Measurements from ENCODE around the gene LIF. TPM values are rescaled to one million over a fixed set of nuclear protein-coding genes. Genes with fewer than 3 reads are reported as not detected.

The LIF gene
- total and polyA plus RNA-seq, 4 donors = 0.08 to 0.10 (median 0.09) TPM; not detected in 1

DNA sequence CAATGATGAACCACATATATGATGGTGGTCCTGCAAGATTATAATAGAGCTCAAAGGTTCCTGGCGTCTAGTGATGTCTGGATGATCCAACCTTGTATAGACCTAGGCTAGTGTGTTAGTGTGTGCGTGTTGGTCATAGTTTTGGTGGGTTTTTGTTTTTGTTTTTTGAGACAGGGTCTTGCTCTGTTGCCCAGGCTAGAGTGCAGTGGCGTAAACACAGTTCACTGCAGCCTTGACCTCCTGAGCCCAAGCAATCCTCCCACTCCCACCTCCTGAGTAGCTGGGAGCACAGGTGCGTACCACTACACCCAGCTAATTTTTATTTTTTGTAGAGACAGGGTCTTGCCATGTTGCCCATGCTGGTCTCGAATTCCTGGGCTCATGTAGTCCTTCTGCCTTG lies 33.4 kb upstream of the LIF start:
- Histone ChIP-seq H3K27ac (ENCODE audit: low read depth in 1 of 2, low read length in 2 of 2) (no peak overlapping the region), H3K9ac (ENCODE audit: low read depth in 1 of 2, low read length in 2 of 2) (no peak overlapping the region), H3K4me3 (ENCODE audit: low read depth in 1 of 3, low read length in 3 of 3) (no peak overlapping the region), H3K4me1 (ENCODE audit: control insufficient read depth in 4 of 4, insufficient read depth in 4 of 4, low read length in 3 of 4) (peaks cover 0 to 6% (median 2%) of the 10 kb centered on the region in 4 donors), H3K27me3 (ENCODE audit: control insufficient read depth in 4 of 4, insufficient read depth in 4 of 4, low read length in 3 of 4) (no peaks in the 10 kb centered on the region), H3K36me3 (ENCODE audit: control insufficient read depth in 4 of 4, insufficient read depth in 3 of 4, low read depth in 1 of 4, low read length in 3 of 4) (peaks cover 0 to 2% (median 0%) of the 10 kb centered on the region in 4 donors), H3K9me3 (ENCODE audit: control insufficient read depth in 4 of 4, low read length in 3 of 4) (no peaks in the 10 kb centered on the region)
- TF ChIP-seq TAF1 (conservative IDR thresholded peaks at IDR 0.05) (no peak), GABPA (IDR thresholded peaks at IDR 0.05 in 1 of 2, conservative IDR thresholded peaks at IDR 0.05 in 1 of 2) (no peak), YY1 (IDR thresholded peaks at IDR 0.05) (no peak), RXRA (IDR thresholded peaks at IDR 0.05) (no peak)
- TF ChIP-seq, protein P1, sequence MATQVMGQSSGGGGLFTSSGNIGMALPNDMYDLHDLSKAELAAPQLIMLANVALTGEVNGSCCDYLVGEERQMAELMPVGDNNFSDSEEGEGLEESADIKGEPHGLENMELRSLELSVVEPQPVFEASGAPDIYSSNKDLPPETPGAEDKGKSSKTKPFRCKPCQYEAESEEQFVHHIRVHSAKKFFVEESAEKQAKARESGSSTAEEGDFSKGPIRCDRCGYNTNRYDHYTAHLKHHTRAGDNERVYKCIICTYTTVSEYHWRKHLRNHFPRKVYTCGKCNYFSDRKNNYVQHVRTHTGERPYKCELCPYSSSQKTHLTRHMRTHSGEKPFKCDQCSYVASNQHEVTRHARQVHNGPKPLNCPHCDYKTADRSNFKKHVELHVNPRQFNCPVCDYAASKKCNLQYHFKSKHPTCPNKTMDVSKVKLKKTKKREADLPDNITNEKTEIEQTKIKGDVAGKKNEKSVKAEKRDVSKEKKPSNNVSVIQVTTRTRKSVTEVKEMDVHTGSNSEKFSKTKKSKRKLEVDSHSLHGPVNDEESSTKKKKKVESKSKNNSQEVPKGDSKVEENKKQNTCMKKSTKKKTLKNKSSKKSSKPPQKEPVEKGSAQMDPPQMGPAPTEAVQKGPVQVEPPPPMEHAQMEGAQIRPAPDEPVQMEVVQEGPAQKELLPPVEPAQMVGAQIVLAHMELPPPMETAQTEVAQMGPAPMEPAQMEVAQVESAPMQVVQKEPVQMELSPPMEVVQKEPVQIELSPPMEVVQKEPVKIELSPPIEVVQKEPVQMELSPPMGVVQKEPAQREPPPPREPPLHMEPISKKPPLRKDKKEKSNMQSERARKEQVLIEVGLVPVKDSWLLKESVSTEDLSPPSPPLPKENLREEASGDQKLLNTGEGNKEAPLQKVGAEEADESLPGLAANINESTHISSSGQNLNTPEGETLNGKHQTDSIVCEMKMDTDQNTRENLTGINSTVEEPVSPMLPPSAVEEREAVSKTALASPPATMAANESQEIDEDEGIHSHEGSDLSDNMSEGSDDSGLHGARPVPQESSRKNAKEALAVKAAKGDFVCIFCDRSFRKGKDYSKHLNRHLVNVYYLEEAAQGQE (IDR thresholded peaks at IDR 0.05) = no peak
- TF ChIP-seq, protein P2, sequence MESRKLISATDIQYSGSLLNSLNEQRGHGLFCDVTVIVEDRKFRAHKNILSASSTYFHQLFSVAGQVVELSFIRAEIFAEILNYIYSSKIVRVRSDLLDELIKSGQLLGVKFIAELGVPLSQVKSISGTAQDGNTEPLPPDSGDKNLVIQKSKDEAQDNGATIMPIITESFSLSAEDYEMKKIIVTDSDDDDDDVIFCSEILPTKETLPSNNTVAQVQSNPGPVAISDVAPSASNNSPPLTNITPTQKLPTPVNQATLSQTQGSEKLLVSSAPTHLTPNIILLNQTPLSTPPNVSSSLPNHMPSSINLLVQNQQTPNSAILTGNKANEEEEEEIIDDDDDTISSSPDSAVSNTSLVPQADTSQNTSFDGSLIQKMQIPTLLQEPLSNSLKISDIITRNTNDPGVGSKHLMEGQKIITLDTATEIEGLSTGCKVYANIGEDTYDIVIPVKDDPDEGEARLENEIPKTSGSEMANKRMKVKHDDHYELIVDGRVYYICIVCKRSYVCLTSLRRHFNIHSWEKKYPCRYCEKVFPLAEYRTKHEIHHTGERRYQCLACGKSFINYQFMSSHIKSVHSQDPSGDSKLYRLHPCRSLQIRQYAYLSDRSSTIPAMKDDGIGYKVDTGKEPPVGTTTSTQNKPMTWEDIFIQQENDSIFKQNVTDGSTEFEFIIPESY (IDR thresholded peaks at IDR 0.05) = no peak
- TF ChIP-seq, protein P3, sequence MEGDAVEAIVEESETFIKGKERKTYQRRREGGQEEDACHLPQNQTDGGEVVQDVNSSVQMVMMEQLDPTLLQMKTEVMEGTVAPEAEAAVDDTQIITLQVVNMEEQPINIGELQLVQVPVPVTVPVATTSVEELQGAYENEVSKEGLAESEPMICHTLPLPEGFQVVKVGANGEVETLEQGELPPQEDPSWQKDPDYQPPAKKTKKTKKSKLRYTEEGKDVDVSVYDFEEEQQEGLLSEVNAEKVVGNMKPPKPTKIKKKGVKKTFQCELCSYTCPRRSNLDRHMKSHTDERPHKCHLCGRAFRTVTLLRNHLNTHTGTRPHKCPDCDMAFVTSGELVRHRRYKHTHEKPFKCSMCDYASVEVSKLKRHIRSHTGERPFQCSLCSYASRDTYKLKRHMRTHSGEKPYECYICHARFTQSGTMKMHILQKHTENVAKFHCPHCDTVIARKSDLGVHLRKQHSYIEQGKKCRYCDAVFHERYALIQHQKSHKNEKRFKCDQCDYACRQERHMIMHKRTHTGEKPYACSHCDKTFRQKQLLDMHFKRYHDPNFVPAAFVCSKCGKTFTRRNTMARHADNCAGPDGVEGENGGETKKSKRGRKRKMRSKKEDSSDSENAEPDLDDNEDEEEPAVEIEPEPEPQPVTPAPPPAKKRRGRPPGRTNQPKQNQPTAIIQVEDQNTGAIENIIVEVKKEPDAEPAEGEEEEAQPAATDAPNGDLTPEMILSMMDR (IDR thresholded peaks at IDR 0.05; ENCODE audit: low read depth, low read length, missing input control) = no peak
- DNase-seq (ENCODE audit: low spot score) = no peak
- 95% methylated on average over 5 of the region's 5 CpGs for WGBS

DNA sequence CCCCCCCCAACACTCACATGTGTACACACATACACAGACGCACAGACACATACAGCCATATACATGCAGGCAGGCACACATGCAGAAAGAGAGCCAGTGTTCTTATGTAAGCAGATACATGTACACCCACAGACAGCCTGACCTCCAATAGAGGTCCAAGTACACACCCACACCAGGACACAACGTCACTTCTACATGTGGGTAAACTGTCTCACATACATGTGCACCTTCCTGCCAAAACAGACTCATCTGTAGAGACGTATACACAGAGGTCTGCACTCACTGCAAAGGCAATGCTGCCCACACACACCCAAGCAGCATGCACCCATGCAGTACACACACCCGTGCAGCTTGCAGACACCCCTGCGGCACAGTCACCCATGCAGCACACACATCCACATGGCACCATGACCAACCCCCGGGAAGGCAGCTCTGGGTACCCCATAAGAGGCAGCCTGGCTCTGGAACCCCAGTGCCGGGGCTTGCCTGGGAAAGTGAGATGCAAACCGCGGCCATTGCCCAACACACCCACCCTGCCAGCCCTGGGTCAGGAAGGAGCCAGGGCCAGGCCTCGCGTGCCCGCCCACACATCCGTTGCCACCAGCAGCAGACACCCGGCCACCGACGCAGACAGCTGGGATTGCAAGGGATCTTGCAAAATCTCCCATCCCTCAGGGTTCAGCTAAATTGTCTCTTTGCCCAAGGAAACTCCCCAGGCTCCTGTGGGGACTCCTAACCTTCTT lies 32.7 kb upstream of the LIF start:
- no peaks in the 10 kb centered on the region for H3K27me3 ChIP-seq (ENCODE audit: control insufficient read depth in 4 of 4, insufficient read depth in 4 of 4, low read length in 3 of 4)
- 59% methylated on average over 16 of the region's 16 CpGs for WGBS
- peaks cover 0 to 6% (median 2%) of the 10 kb centered on the region in 4 donors for H3K4me1 ChIP-seq (ENCODE audit: control insufficient read depth in 4 of 4, insufficient read depth in 4 of 4, low read length in 3 of 4)
- no peaks in the 10 kb centered on the region for H3K36me3 ChIP-seq (ENCODE audit: control insufficient read depth in 4 of 4, insufficient read depth in 3 of 4, low read depth in 1 of 4, low read length in 3 of 4)
- DNase-seq (ENCODE audit: low spot score) = no peak
- H3K9ac ChIP-seq (ENCODE audit: low read depth in 1 of 2, low read length in 2 of 2) = no peak overlapping the region
- H3K9me3 ChIP-seq (ENCODE audit: control insufficient read depth in 4 of 4, low read length in 3 of 4) = no peaks in the 10 kb centered on the region
- no peak overlapping the region for H3K27ac ChIP-seq (ENCODE audit: low read depth in 1 of 2, low read length in 2 of 2)
- H3K4me3 ChIP-seq (ENCODE audit: low read depth in 1 of 3, low read length in 3 of 3) = no peak overlapping the region
- TF ChIP-seq FOXA1 (IDR thresholded peaks at IDR 0.05) (no peak), TAF1 (conservative IDR thresholded peaks at IDR 0.05) (no peak), SP1 (IDR thresholded peaks at IDR 0.05) (no peak), HNF4G (IDR thresholded peaks at IDR 0.05) (no peak), JUND (IDR thresholded peaks at IDR 0.05) (no peak), EGR1 (IDR thresholded peaks at IDR 0.05; ENCODE audit: low read depth in 2 of 2) (no peak), HNF4A (conservative IDR thresholded peaks at IDR 0.05) (no peak)
- TF ChIP-seq, protein P2 (IDR thresholded peaks at IDR 0.05) = no peak
- TF ChIP-seq, protein P3 (IDR thresholded peaks at IDR 0.05; ENCODE audit: low read depth, low read length, missing input control) = no peak
- TF ChIP-seq, protein P4, sequence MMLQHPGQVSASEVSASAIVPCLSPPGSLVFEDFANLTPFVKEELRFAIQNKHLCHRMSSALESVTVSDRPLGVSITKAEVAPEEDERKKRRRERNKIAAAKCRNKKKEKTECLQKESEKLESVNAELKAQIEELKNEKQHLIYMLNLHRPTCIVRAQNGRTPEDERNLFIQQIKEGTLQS (IDR thresholded peaks at IDR 0.05) = no peak
- TF ChIP-seq, protein P1 (IDR thresholded peaks at IDR 0.05) = no peak

Data from liver (tissue), 9 donors.